GM12873 (cell line): ENCODE data around the gene ATP5ME.

Experiments used
- CTCF ChIP-seq: IDR thresholded peaks from 2 replicates; pipeline ENCODE4 v1.5.1; 2012; ENCODE audit warnings: low read depth, mild to moderate bottlenecking, moderate library complexity, low read length, control low read depth; ENCODE audit not compliant: insufficient read depth; ENCODE audit errors: missing control alignments

The ATP5ME gene

GRCh38 chr4:703336-704197 is 29.5 kb upstream of the ATP5ME start:
- no peak for TF ChIP-seq CTCF

- TF ChIP-seq CTCF, result no peak
Measured at GRCh38 chr4:702618-703048, 28.6 kb upstream of the ATP5ME start.

GRCh38 chr4:700587-701264 is 26.6 kb upstream of the ATP5ME start:
- no peak for TF ChIP-seq CTCF

- no peak for TF ChIP-seq CTCF
Measured at GRCh38 chr4:699816-700580, 25.9 kb upstream of the ATP5ME start.

- no peak for TF ChIP-seq CTCF
Measured at GRCh38 chr4:692771-693554, 18.9 kb upstream of the ATP5ME start.

- TF ChIP-seq CTCF, result no peak
Measured at GRCh38 chr4:689723-690122, 15.6 kb upstream of the ATP5ME start.
